H9 (cell line): ENCODE data around the gene CTDSP2. TPM values are rescaled to one million over a fixed set of nuclear protein-coding genes. Genes with fewer than 3 reads are reported as not detected.
A peak's percentile ranks its signal among the peaks of the same experiment; 100 is the strongest.

Experiments
- DNase-seq: peaks from one replicate; pipeline ENCODE4 v3.0.0-alpha.2; 2017
- H2AFZ ChIP-seq: one replicate; pipeline ENCODE4 v1.6.1; 2013; ENCODE audit warnings: mild to moderate bottlenecking, low read length, control low read depth, moderate library complexity
- H2AK5ac ChIP-seq: 2 replicates; pipeline ENCODE4 v1.6.1; 2013; ENCODE audit warnings: low read length, control low read depth, mixed read lengths; ENCODE audit not compliant: insufficient read length
- H2BK120ac ChIP-seq: one replicate; pipeline ENCODE4 v1.6.1; 2013; ENCODE audit warnings: low read depth, mild to moderate bottlenecking, low read length, control low read depth, inconsistent platforms; ENCODE audit not compliant: poor library complexity, severe bottlenecking
- H2BK12ac ChIP-seq: 2 replicates; pipeline ENCODE4 v1.6.1; 2013; ENCODE audit warnings: low read length, control low read depth, mixed read lengths, low read depth; ENCODE audit not compliant: insufficient read length
- H2BK15ac ChIP-seq: 2 replicates; pipeline ENCODE4 v1.6.1; 2013; ENCODE audit warnings: low read depth, low read length, control low read depth
- H2BK20ac ChIP-seq: one replicate; pipeline ENCODE4 v1.6.1; 2013; ENCODE audit warnings: low read depth, mild to moderate bottlenecking, low read length, control low read depth, inconsistent platforms; ENCODE audit not compliant: poor library complexity, severe bottlenecking
- H2BK5ac ChIP-seq: 2 replicates; pipeline ENCODE4 v1.6.1; 2013; ENCODE audit warnings: low read length, control low read depth, mixed read lengths; ENCODE audit not compliant: insufficient read length
- H3K14ac ChIP-seq: 2 replicates; pipeline ENCODE4 v1.6.1; 2013; ENCODE audit warnings: low read length, control low read depth; ENCODE audit not compliant: insufficient read depth
- H3K18ac ChIP-seq: 2 replicates; pipeline ENCODE4 v1.6.1; 2013; ENCODE audit warnings: low read depth, mild to moderate bottlenecking, mixed read lengths, low read length, control low read depth; ENCODE audit not compliant: insufficient read length
- H3K23ac ChIP-seq: 2 replicates; pipeline ENCODE4 v1.6.1; 2013; ENCODE audit warnings: low read length, control low read depth, mixed read lengths, low read depth; ENCODE audit not compliant: insufficient read length
- H3K23me2 ChIP-seq: 2 replicates; pipeline ENCODE4 v1.6.1; 2013; ENCODE audit warnings: low read depth, mild to moderate bottlenecking, mixed read lengths, low read length, control low read depth; ENCODE audit not compliant: insufficient read length, poor library complexity, severe bottlenecking
- H3K27ac ChIP-seq: 2 replicates; pipeline ENCODE4 v1.5.1; 2013; ENCODE audit warnings: low read length, control low read depth, mixed read lengths, low read depth; ENCODE audit not compliant: insufficient read length
- H3K27me3 ChIP-seq: 2 replicates; pipeline ENCODE4 v1.6.1; 2013; ENCODE audit warnings: low read length, control low read depth, inconsistent platforms; ENCODE audit not compliant: insufficient read depth
- H3K4ac ChIP-seq: 2 replicates; pipeline ENCODE4 v1.6.1; 2013; ENCODE audit warnings: low read depth, mild to moderate bottlenecking, control low read depth, inconsistent platforms, low read length, moderate library complexity
- H3K4me1 ChIP-seq: 2 replicates; pipeline ENCODE4 v1.6.1; 2013; ENCODE audit warnings: low read length, control low read depth, inconsistent platforms; ENCODE audit not compliant: insufficient read depth
- H3K4me2 ChIP-seq: 2 replicates; pipeline ENCODE4 v1.6.1; 2013; ENCODE audit warnings: low read length, control low read depth, mixed read lengths; ENCODE audit not compliant: insufficient read length, insufficient read depth
- H3K56ac ChIP-seq: 2 replicates; pipeline ENCODE4 v1.6.1; 2013; ENCODE audit warnings: low read depth, mild to moderate bottlenecking, mixed read lengths, low read length, control low read depth; ENCODE audit not compliant: insufficient read length
- H3K79me1 ChIP-seq: 2 replicates; pipeline ENCODE4 v1.6.1; 2013; ENCODE audit warnings: low read depth, mild to moderate bottlenecking, moderate library complexity, low read length, control low read depth, inconsistent platforms; ENCODE audit not compliant: insufficient read depth, poor library complexity, severe bottlenecking
- H3K79me2 ChIP-seq: 2 replicates; pipeline ENCODE4 v1.6.1; 2013; ENCODE audit warnings: low read length, control low read depth, inconsistent platforms; ENCODE audit not compliant: insufficient read depth
- H3K9ac ChIP-seq: 2 replicates; pipeline ENCODE4 v1.6.1; 2013; ENCODE audit warnings: low read length, control low read depth, mixed read lengths; ENCODE audit not compliant: insufficient read length; ENCODE audit errors: extremely low read depth
- H3K9me3 ChIP-seq: one replicate; pipeline ENCODE4 v1.6.1; 2013; ENCODE audit warnings: low read depth, low read length, inconsistent platforms; ENCODE audit not compliant: control insufficient read depth
- H3T11ph ChIP-seq: one replicate; pipeline ENCODE4 v1.6.1; 2013; ENCODE audit warnings: mild to moderate bottlenecking, low read length, control low read depth, inconsistent platforms
- H4K20me1 ChIP-seq: one replicate; pipeline ENCODE4 v1.6.1; 2013; ENCODE audit not compliant: control insufficient read depth, insufficient read length, insufficient read depth
- H4K5ac ChIP-seq: 2 replicates; pipeline ENCODE4 v1.6.1; 2013; ENCODE audit warnings: low read depth, mild to moderate bottlenecking, mixed read lengths, low read length, control low read depth; ENCODE audit not compliant: insufficient read length
- H4K8ac ChIP-seq: replicated peaks from 2 replicates; pipeline ENCODE4 v1.6.1; 2013; ENCODE audit warnings: low read length, control low read depth, mixed read lengths, low read depth; ENCODE audit not compliant: insufficient read length
- H4K91ac ChIP-seq: 2 replicates; pipeline ENCODE4 v1.6.1; 2013; ENCODE audit warnings: low read depth, mild to moderate bottlenecking, moderate library complexity, mixed read lengths, low read length, control low read depth; ENCODE audit not compliant: insufficient read length
- H3K27ac Mint-ChIP-seq, 3 experiments: 2 replicates in 2 of 3; 3 replicates in 1 of 3; pipeline ENCODE4 v1.8.0; 2020 to 2021; ENCODE audit warnings: mixed read lengths in 3 of 3, mild to moderate bottlenecking in 1 of 3, moderate library complexity in 1 of 3
- H3K27me3 Mint-ChIP-seq: 2 replicates; pipeline ENCODE4 v1.8.0; 2021; ENCODE audit warnings: low read depth, mild to moderate bottlenecking, moderate library complexity, mixed read lengths
- H3K36me3 Mint-ChIP-seq, 3 experiments: 2 replicates in 2 of 3; 3 replicates in 1 of 3; pipeline ENCODE4 v1.8.0; 2020 to 2021; ENCODE audit warnings: low read depth in 3 of 3, mixed read lengths in 3 of 3; ENCODE audit not compliant: insufficient read depth in 1 of 3
- H3K4me1 Mint-ChIP-seq, 2 experiments: 2 replicates each; pipeline ENCODE4 v1.8.0; 2020; ENCODE audit warnings: mixed read lengths in 2 of 2
- H3K4me3 Mint-ChIP-seq, 2 experiments: 2 replicates in 1 of 2; 3 replicates in 1 of 2; pipeline ENCODE4 v1.8.0; 2020 to 2021; ENCODE audit warnings: mild to moderate bottlenecking in 2 of 2, mixed read lengths in 2 of 2, moderate library complexity in 1 of 2
- H3K9me3 Mint-ChIP-seq, 2 experiments: 2 replicates in 1 of 2; 3 replicates in 1 of 2; pipeline ENCODE4 v1.8.0; 2020; ENCODE audit warnings: mild to moderate bottlenecking in 2 of 2, mixed read lengths in 2 of 2, moderate library complexity in 1 of 2
- WGBS: extraction: QIAGEN DNeasy Blood & Tissue Kit; methylation state at CpG from one replicate; pipeline ENCODE4 v1.1.7; 2013; ENCODE audit warnings: missing lambda C conversion rate, low lambda C conversion rate, mixed read lengths; ENCODE audit not compliant: insufficient read length; ENCODE audit errors: extremely low coverage; 5-methylcytosine and 5-hydroxymethylcytosine counted together
- total RNA-seq: library from RNA; stranded (reverse); gene quantifications from 2 replicates; pipeline ENCODE4 v1.2.1, GENCODE V29; 2021
- TF ChIP-seq, protein P1 (sequence below): fragments of 200-600 bp; sonication (generic); conservative IDR thresholded peaks from 3 replicates; pipeline ENCODE4 v1.8.0; 2021; ENCODE audit warnings: antibody characterized with exemption, mild to moderate bottlenecking

CTDSP2 gene
- total RNA-seq, 1 experiment from 2014 or later = 103 TPM

DNA sequence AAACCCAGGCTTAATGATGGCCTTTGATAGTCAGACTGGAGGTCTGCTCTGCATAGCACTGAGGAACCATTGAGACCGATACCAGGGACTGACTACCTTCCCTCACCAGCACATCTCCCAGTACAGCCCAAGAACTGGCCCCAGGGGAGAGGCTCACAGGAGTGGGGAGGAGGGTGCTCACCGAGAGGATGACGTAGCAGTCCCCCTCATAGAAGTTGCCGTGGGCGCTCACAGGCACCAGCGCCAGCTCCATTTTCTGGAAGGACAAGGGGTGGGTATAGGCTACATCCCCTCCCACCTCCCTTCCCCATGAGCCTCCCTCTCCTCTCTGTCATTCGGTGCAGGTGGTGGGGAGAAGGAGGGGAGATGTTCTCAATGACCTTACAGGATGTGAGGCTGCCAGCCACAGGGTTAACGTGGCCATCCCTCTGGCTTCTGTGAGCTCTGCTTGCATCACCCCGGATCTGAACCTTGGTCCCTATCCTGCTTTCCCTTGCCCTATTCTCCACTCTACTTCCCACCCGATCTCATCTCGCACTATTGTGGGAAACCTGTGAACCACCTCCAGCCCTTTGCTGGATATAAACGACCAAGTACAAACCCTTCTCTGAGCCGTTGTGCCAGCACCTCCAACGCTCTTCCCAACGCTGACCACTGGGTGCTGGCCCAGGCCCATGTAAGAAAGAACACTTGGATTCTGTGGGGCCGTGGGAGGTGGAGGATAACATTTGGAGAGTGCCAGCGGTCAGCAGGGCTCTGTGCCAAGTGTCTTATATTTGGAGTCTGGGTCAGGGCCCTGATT lies 32.4 kb downstream of the CTDSP2 start:
- H3K4me1 ChIP-seq = no peaks in the 10 kb centered on the region
- H4K91ac ChIP-seq = no peak overlapping the region
- H3K27me3 ChIP-seq = no peaks in the 10 kb centered on the region
- H3K79me2 ChIP-seq = no peaks in the 10 kb centered on the region
- no peaks in the 10 kb centered on the region for H3K79me1 ChIP-seq
- no peaks in the 10 kb centered on the region for H3K23me2 ChIP-seq
- no peak overlapping the region for H3K14ac ChIP-seq
- TF ChIP-seq, protein P1, sequence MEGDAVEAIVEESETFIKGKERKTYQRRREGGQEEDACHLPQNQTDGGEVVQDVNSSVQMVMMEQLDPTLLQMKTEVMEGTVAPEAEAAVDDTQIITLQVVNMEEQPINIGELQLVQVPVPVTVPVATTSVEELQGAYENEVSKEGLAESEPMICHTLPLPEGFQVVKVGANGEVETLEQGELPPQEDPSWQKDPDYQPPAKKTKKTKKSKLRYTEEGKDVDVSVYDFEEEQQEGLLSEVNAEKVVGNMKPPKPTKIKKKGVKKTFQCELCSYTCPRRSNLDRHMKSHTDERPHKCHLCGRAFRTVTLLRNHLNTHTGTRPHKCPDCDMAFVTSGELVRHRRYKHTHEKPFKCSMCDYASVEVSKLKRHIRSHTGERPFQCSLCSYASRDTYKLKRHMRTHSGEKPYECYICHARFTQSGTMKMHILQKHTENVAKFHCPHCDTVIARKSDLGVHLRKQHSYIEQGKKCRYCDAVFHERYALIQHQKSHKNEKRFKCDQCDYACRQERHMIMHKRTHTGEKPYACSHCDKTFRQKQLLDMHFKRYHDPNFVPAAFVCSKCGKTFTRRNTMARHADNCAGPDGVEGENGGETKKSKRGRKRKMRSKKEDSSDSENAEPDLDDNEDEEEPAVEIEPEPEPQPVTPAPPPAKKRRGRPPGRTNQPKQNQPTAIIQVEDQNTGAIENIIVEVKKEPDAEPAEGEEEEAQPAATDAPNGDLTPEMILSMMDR = no peak
- H4K20me1 ChIP-seq = no peaks in the 10 kb centered on the region
- H3K9me3 ChIP-seq = no peaks in the 10 kb centered on the region
- no peak overlapping the region for H4K8ac ChIP-seq
- Mint-ChIP-seq H3K9me3 (no peaks in the 10 kb centered on the region), H3K4me1 (peaks cover 6 to 10% of the 10 kb centered on the region in 2 experiments), H3K4me3 (no peak overlapping the region), H3K36me3 (no peaks in the 10 kb centered on the region; a peak in 2 of 7 replicates), H3K27me3 (no peaks in the 10 kb centered on the region), H3K27ac (peak overlapping the region in 1 of 3 experiments; percentile 75; a peak in 2 of 7 replicates)
- no peak overlapping the region for H2AFZ ChIP-seq
- WGBS = no CpG with 5 or more reads among the region's 17 CpGs
- no peak overlapping the region for H3K27ac ChIP-seq
- H3T11ph ChIP-seq = no peak overlapping the region
- H2BK15ac ChIP-seq = no peak overlapping the region
- no peak overlapping the region for H2BK12ac ChIP-seq
- peak; percentile 27 for DNase-seq
- H3K4ac ChIP-seq = no peak overlapping the region
- H4K5ac ChIP-seq = no peak overlapping the region
- no peak overlapping the region for H3K56ac ChIP-seq
- H2BK20ac ChIP-seq = no peak overlapping the region
- no peak overlapping the region for H2BK5ac ChIP-seq
- no peak overlapping the region for H3K18ac ChIP-seq
- no peak overlapping the region for H2AK5ac ChIP-seq
- no peak overlapping the region for H3K4me2 ChIP-seq
- H3K23ac ChIP-seq = no peak overlapping the region
- H2BK120ac ChIP-seq = no peak overlapping the region
- H3K9ac ChIP-seq = no peak overlapping the region
